ENCODE measurements around the gene C19orf81. TPM values are rescaled to one million over a fixed set of nuclear protein-coding genes. Genes with fewer than 3 reads are reported as not detected.

C19orf81 gene
- total RNA-seq, 1 donor from 2014 or later = not detected

GRCh38 chr19:50639121-50640112 lies 9.8 kb upstream of the C19orf81 start, which contains the start of gene SYT3:
TSS of gene SYT3 (minus strand) at chr19:50639881. CDS start at chr19:50637411, 2,470 bp downstream.
- Histone ChIP-seq H3K36me3 (ENCODE audit: control insufficient read depth, insufficient read depth, low read length) (no peaks in the 10 kb centered on the region), H3K4me3 (ENCODE audit: low read depth, low read length) (no peak within 1 kb of the TSS), H3K27me3 (ENCODE audit: control insufficient read depth, insufficient read depth, low read length) (peaks cover 1% of the 10 kb centered on the region)
- no peak for FAIRE-seq
- DNase-seq (ENCODE audit: low read depth) = no peak
- no peak for TF ChIP-seq CTCF (IDR thresholded peaks at IDR 0.05; ENCODE audit: insufficient read depth, low read length, severe bottlenecking)

- peaks cover 1% of the 10 kb centered on the region for H3K27me3 ChIP-seq (ENCODE audit: control insufficient read depth, insufficient read depth, low read length)
- no peak for DNase-seq (ENCODE audit: low read depth)
- H3K4me3 ChIP-seq (ENCODE audit: low read depth, low read length) = no peak overlapping the region
- no peak for FAIRE-seq
- no peaks in the 10 kb centered on the region for H3K36me3 ChIP-seq (ENCODE audit: control insufficient read depth, insufficient read depth, low read length)
- no peak for TF ChIP-seq CTCF (IDR thresholded peaks at IDR 0.05; ENCODE audit: insufficient read depth, low read length, severe bottlenecking)
These were observed 8.9 kb upstream of the C19orf81 start for GRCh38 chr19:50640368-50640767.

GRCh38 chr19:50644315-50644915 lies 4.8 kb upstream of the C19orf81 start:
- H3K27me3 ChIP-seq (ENCODE audit: control insufficient read depth, insufficient read depth, low read length) = peaks cover 1% of the 10 kb centered on the region
- no peak for DNase-seq (ENCODE audit: low read depth)
- no peak for TF ChIP-seq CTCF (IDR thresholded peaks at IDR 0.05; ENCODE audit: insufficient read depth, low read length, severe bottlenecking)
- no peak overlapping the region for H3K4me3 ChIP-seq (ENCODE audit: low read depth, low read length)
- no peaks in the 10 kb centered on the region for H3K36me3 ChIP-seq (ENCODE audit: control insufficient read depth, insufficient read depth, low read length)
- no peak for FAIRE-seq

GRCh38 chr19:50645107-50645506 lies 4.1 kb upstream of the C19orf81 start:
- Histone ChIP-seq H3K36me3 (ENCODE audit: control insufficient read depth, insufficient read depth, low read length) (no peaks in the 10 kb centered on the region), H3K27me3 (ENCODE audit: control insufficient read depth, insufficient read depth, low read length) (no peaks in the 10 kb centered on the region), H3K4me3 (ENCODE audit: low read depth, low read length) (no peak overlapping the region)
- DNase-seq (ENCODE audit: low read depth) (no peak), FAIRE-seq (no peak)
- TF ChIP-seq CTCF (IDR thresholded peaks at IDR 0.05; ENCODE audit: insufficient read depth, low read length, severe bottlenecking) = no peak

GRCh38 chr19:50646074-50646807 lies 3.0 kb upstream of the C19orf81 start:
- no peak overlapping the region for H3K4me3 ChIP-seq (ENCODE audit: low read depth, low read length)
- no peaks in the 10 kb centered on the region for H3K27me3 ChIP-seq (ENCODE audit: control insufficient read depth, insufficient read depth, low read length)
- no peaks in the 10 kb centered on the region for H3K36me3 ChIP-seq (ENCODE audit: control insufficient read depth, insufficient read depth, low read length)
- no peak for TF ChIP-seq CTCF (IDR thresholded peaks at IDR 0.05; ENCODE audit: insufficient read depth, low read length, severe bottlenecking)
- FAIRE-seq (no peak), DNase-seq (ENCODE audit: low read depth) (peak; percentile 17)
